GM12878 (cell line): ENCODE data around the gene MAML3. TPM values are rescaled to one million over a fixed set of nuclear protein-coding genes. Genes with fewer than 3 reads are reported as not detected.

Experiments
- ATAC-seq: fragments of 200-7000 bp; cut with Tn5 transposase; 3 replicates; pipeline ENCODE4 v1.9.1; 2020; ENCODE audit warnings: mild to moderate bottlenecking, moderate library complexity
- BruUV-seq: library from RNA; stranded (reverse); fragments of 400-500 nt; replicated peaks from 2 replicates; lab custom pipeline; 2021; lab: Mats Ljungman, UMichigan
- CTCF ChIA-PET: fragments of 300-600 bp; sonication (Branson Sonifier 250); formaldehyde crosslinking; extraction: SDS; loops from one replicate; lab custom pipeline; 2021; ENCODE audit warnings: inconsistent platforms; lab: Yijun Ruan, JAX
- POLR2A ChIA-PET: fragments of 350-600 bp; formaldehyde crosslinking; extraction: SDS; loops from one replicate; lab custom pipeline; 2021; ENCODE audit warnings: inconsistent platforms; lab: Charles Lee
- RAD21 ChIA-PET: fragments of 300-600 bp; sonication (Branson Sonifier 250); formaldehyde crosslinking; loops from one replicate; lab custom pipeline; 2023; ENCODE audit warnings: antibody characterized with exemption; ENCODE audit not compliant: unreplicated experiment; lab: Charles Lee
- SMC1A ChIA-PET: fragments of 300-600 bp; sonication (Branson Sonifier 250); formaldehyde crosslinking; loops from one replicate; lab custom pipeline; 2023; ENCODE audit not compliant: unreplicated experiment, uncharacterized antibody; lab: Charles Lee
- DNase-seq: peaks from one replicate; pipeline ENCODE4 v3.0.0-alpha.2; 2011; ENCODE audit warnings: low read depth, low spot score
- FAIRE-seq: peaks from 3 replicates; lab custom pipeline; 2011; peaks lifted over from hg19 to GRCh38; lab: Jason Lieb, UNC
- H2AFZ ChIP-seq: 2 replicates; pipeline ENCODE4 v1.6.0; 2011; ENCODE audit warnings: low read depth, low read length, control low read depth; ENCODE audit not compliant: control insufficient read depth
- H3K27ac ChIP-seq: 2 replicates; pipeline ENCODE4 v1.5.1; 2011; ENCODE audit warnings: control low read depth; ENCODE audit not compliant: control insufficient read depth, insufficient read depth
- H3K27me3 ChIP-seq, 2 experiments: replicated peaks in 1 of 2; 2 replicates each; pipeline versions ENCODE4 v1.6.0 to v1.6.1; 2011; ENCODE audit warnings: low read length in 1 of 2; ENCODE audit not compliant: control insufficient read depth in 2 of 2, insufficient read depth in 2 of 2
- H3K36me3 ChIP-seq, 2 experiments: 2 replicates each; pipeline ENCODE4 v1.5.1; 2011; ENCODE audit warnings: low read length in 1 of 2; ENCODE audit not compliant: control insufficient read depth in 2 of 2, insufficient read depth in 2 of 2
- H3K4me1 ChIP-seq: 2 replicates; pipeline ENCODE4 v1.6.1; 2011; ENCODE audit warnings: mild to moderate bottlenecking, low read length, moderate library complexity, mixed read lengths; ENCODE audit not compliant: control insufficient read depth, insufficient read depth
- H3K4me2 ChIP-seq: 2 replicates; pipeline ENCODE4 v1.6.0; 2011; ENCODE audit warnings: control low read depth; ENCODE audit not compliant: control insufficient read depth, insufficient read depth
- H3K4me3 ChIP-seq: fragments of 200-600 bp; sonication (generic); 2 replicates; pipeline ENCODE4 v1.5.1; 2016
- H3K79me2 ChIP-seq: 2 replicates; pipeline ENCODE4 v1.6.0; 2011; ENCODE audit warnings: low read length; ENCODE audit not compliant: control insufficient read depth, insufficient read depth
- H3K9ac ChIP-seq: 2 replicates; pipeline ENCODE4 v1.8.0; 2011; ENCODE audit warnings: low read length, control low read depth, mixed read lengths; ENCODE audit not compliant: control insufficient read depth, insufficient read depth
- H3K9me3 ChIP-seq: replicated peaks from 3 replicates; pipeline ENCODE4 v1.5.1; 2011; ENCODE audit warnings: mild to moderate bottlenecking, low read length; ENCODE audit not compliant: control insufficient read depth, insufficient read depth
- H4K20me1 ChIP-seq: 2 replicates; pipeline ENCODE4 v1.6.0; 2011; ENCODE audit not compliant: control insufficient read depth, insufficient read depth
- FOXM1 ChIP-seq: IDR thresholded peaks from 2 replicates; pipeline ENCODE4 v1.6.1; 2012; ENCODE audit warnings: low read depth, mild to moderate bottlenecking, inconsistent platforms, low read length, moderate library complexity
- IKZF2 ChIP-seq, 2 experiments: fragments of 450-650 bp; IDR thresholded peaks; 2 replicates each; pipeline ENCODE4 v1.6.1; 2017; ENCODE audit warnings: mild to moderate bottlenecking in 2 of 2, moderate library complexity in 2 of 2
- NFYA ChIP-seq: IDR thresholded peaks from 2 replicates; pipeline ENCODE4 v1.6.1; 2011; ENCODE audit warnings: low read depth, mild to moderate bottlenecking, low read length, improper control_type of control experiment, borderline replicate concordance
- PKNOX1 ChIP-seq: fragments of 450-650 bp; IDR thresholded peaks from 2 replicates; pipeline ENCODE4 v1.6.1; 2016; ENCODE audit warnings: mild to moderate bottlenecking
- POLR2AphosphoS2 ChIP-seq: IDR thresholded peaks from 2 replicates; pipeline ENCODE4 v1.6.1; 2011; ENCODE audit warnings: low read depth, mild to moderate bottlenecking, low read length, improper control_type of control experiment, moderate library complexity
- POLR2AphosphoS5 ChIP-seq: IDR thresholded peaks from 2 replicates; pipeline ENCODE4 v1.6.1; 2011; ENCODE audit warnings: mild to moderate bottlenecking, low read length, inconsistent platforms
- ZNF207 ChIP-seq: fragments of 450-650 bp; IDR thresholded peaks from 2 replicates; pipeline ENCODE4 v1.6.1; 2014; ENCODE audit warnings: antibody characterized with exemption, mild to moderate bottlenecking, borderline replicate concordance
- WGBS: methylation state at CpG from one replicate; pipeline ENCODE4 v1.1.6; 2016; ENCODE audit warnings: low lambda C conversion rate; ENCODE audit not compliant: insufficient replicate concordance, insufficient coverage; ENCODE audit errors: missing lambda C conversion rate; 5-methylcytosine and 5-hydroxymethylcytosine counted together
- in situ Hi-C: fragments of 300-500 bp; cut with MboI; formaldehyde crosslinking; loops from 9 replicates; pipeline ENCODE4 v1.14.3; 2018; ENCODE audit warnings: mixed read lengths
- intact Hi-C: fragments of 100-400 bp; cut with micrococcal nuclease; formaldehyde crosslinking; loops from one replicate; pipeline ENCODE4 v1.14.2; 2022; ENCODE audit not compliant: unreplicated experiment
- polyA plus RNA-seq, 11 experiments: library from polyadenylated mRNA; depleted of rRNA in 4 of 11; unstranded in 6 of 11; stranded (reverse) in 5 of 11; fragments of >200 nt; fragmentation: Nextera tagmentation in 4 of 11; fragmentation: Illumina TruSeq in 1 of 11; extraction: Ambion mirVana in 4 of 11; extraction: Trizol in 1 of 11; gene quantifications; 1 replicate in 1 of 11; 2 replicates in 10 of 11; pipeline versions ENCODE4 v1.2.1 to v1.2.3, GENCODE V29; 2011 to 2016; ENCODE audit warnings: inconsistent platforms in 2 of 11, missing spikeins in 2 of 11, low read depth in 1 of 11
- total RNA-seq, 4 experiments: library from RNA; depleted of rRNA in 3 of 4; stranded (reverse); fragments of >200 nt in 3 of 4; fragmentation: Illumina TruSeq in 1 of 4; extraction: Trizol in 1 of 4; gene quantifications; 2 replicates each; pipeline versions ENCODE4 v1.2.1 to v1.2.3, GENCODE V29; 2013 to 2021
- TF ChIP-seq, protein P1 (sequence below): IDR thresholded peaks from 2 replicates; pipeline ENCODE4 v1.6.1; 2011; ENCODE audit warnings: borderline replicate concordance, low read depth, mild to moderate bottlenecking, moderate library complexity, mixed read lengths, low read length; ENCODE audit not compliant: insufficient read depth; ENCODE audit errors: extremely low read length

The MAML3 gene
- total and polyA plus RNA-seq, 10 of the 15 experiments (the other 5 are each of a cell fraction or from before 2014, with no cell fraction given), result under 0.01 to 0.53 (median 0.06) TPM; not detected in 2

DNA sequence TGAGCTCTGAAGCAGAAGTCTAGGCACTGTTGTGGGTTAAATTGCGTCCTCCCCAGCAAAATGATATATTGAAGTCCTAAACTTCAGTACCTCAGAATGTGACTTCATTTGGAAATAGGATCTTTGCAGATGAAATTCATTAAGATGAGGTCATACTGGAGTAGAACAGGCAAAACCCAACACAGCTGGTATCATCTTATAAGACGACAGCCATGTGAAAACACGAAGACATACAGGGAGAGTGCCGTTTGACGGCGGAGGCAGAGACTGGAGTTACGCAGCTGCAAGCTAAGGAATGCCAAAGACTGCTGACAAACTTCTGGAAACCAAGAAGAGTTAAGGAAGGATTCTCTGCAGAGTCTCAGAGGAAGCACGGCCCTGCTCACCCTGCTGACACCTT is 241.5 kb downstream of the MAML3 start:
- Histone ChIP-seq H3K79me2 (no peaks in the 10 kb centered on the region), H3K9ac (no peak overlapping the region), H4K20me1 (no peaks in the 10 kb centered on the region), H3K27ac (no peak overlapping the region), H3K27me3 (peaks cover 0 to 5% of the 10 kb centered on the region in 2 experiments; a peak in 3 of 4 replicates), H3K9me3 (no peaks in the 10 kb centered on the region), H3K36me3 (no peaks in the 10 kb centered on the region), H3K4me2 (no peak overlapping the region), H2AFZ (no peak overlapping the region), H3K4me3 (no peak overlapping the region), H3K4me1 (no peaks in the 10 kb centered on the region)
- POLR2A ChIA-PET, result no interaction called here
- DNase-seq (no peak), ATAC-seq (no peak), FAIRE-seq (no peak)
- no peak for TF ChIP-seq POLR2AphosphoS2
- TF ChIP-seq, protein P1, sequence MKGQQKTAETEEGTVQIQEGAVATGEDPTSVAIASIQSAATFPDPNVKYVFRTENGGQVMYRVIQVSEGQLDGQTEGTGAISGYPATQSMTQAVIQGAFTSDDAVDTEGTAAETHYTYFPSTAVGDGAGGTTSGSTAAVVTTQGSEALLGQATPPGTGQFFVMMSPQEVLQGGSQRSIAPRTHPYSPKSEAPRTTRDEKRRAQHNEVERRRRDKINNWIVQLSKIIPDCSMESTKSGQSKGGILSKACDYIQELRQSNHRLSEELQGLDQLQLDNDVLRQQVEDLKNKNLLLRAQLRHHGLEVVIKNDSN, result no peak
- no peak for TF ChIP-seq ZNF207
- no peak for TF ChIP-seq NFYA
- TF ChIP-seq IKZF2 (IDR thresholded peaks at IDR 0.05), result no peak
- no peak for TF ChIP-seq FOXM1
- TF ChIP-seq PKNOX1, result no peak
- no peak for TF ChIP-seq POLR2AphosphoS5
- CTCF ChIA-PET, result no interaction called here
- SMC1A ChIA-PET, result no interaction called here
- 39% methylated on average over 8 of the region's 8 CpGs for WGBS
- no TSS peak for BruUV-seq
- in situ Hi-C loops (no loop called here), intact Hi-C loops (no loop called here)
- RAD21 ChIA-PET, result no interaction called here
